Ascending aorta (tissue), 2 donors: Measurements from ENCODE around the gene TMEM164. TPM values are rescaled to one million over a fixed set of nuclear protein-coding genes. Genes with fewer than 3 reads are reported as not detected.

Experiments
- DNase-seq, 2 donors: peaks; one replicate each; pipeline ENCODE4 v3.0.0-alpha.2; 2019; ENCODE audit warnings: low spot score in 2 of 2
- H3K27ac ChIP-seq, 2 donors: fragments of 200-600 bp; sonication (generic); one replicate each; pipeline ENCODE4 v1.5.1; 2016 to 2017; ENCODE audit warnings: mild to moderate bottlenecking in 1 of 2
- H3K27me3 ChIP-seq: fragments of 200-600 bp; sonication (generic); one replicate; pipeline ENCODE4 v1.5.1; 2017
- H3K36me3 ChIP-seq, 2 donors: fragments of 200-600 bp; sonication (generic); one replicate each; pipeline ENCODE4 v1.5.1; 2016
- H3K4me1 ChIP-seq, 2 donors: fragments of 200-600 bp; sonication (generic); one replicate each; pipeline ENCODE4 v1.5.1; 2016 to 2017; ENCODE audit warnings: mild to moderate bottlenecking in 1 of 2
- H3K4me3 ChIP-seq, 2 donors: fragments of 200-600 bp; sonication (generic); one replicate each; pipeline ENCODE4 v1.5.1; 2016 to 2017; ENCODE audit warnings: mild to moderate bottlenecking in 1 of 2
- H3K9me3 ChIP-seq, 2 donors: fragments of 200-600 bp; sonication (generic); one replicate each; pipeline ENCODE4 v1.5.1; 2016
- intact Hi-C: fragments of 100-400 bp; cut with DNase I; formaldehyde crosslinking; loops from one replicate; pipeline ENCODE4 v1.15.1; 2023
- total RNA-seq: library from RNA; depleted of rRNA; stranded (reverse); fragments of >200 nt; gene quantifications from one replicate; pipeline ENCODE4 v1.1.0, GENCODE V29; 2016
- TF ChIP-seq, protein P1 (sequence below), 3 experiments: fragments of 200-600 bp in 2 of 3; fragments of 450-650 bp in 1 of 3; sonication (generic) in 2 of 3; IDR thresholded peaks; one replicate each; pipeline ENCODE4 v1.5.1; 2016 to 2019; ENCODE audit warnings: antibody characterized with exemption in 3 of 3, mild to moderate bottlenecking in 1 of 3, moderate library complexity in 1 of 3

TMEM164 gene
- total RNA-seq, 1 donor from 2014 or later, result 15.0 TPM

DNA sequence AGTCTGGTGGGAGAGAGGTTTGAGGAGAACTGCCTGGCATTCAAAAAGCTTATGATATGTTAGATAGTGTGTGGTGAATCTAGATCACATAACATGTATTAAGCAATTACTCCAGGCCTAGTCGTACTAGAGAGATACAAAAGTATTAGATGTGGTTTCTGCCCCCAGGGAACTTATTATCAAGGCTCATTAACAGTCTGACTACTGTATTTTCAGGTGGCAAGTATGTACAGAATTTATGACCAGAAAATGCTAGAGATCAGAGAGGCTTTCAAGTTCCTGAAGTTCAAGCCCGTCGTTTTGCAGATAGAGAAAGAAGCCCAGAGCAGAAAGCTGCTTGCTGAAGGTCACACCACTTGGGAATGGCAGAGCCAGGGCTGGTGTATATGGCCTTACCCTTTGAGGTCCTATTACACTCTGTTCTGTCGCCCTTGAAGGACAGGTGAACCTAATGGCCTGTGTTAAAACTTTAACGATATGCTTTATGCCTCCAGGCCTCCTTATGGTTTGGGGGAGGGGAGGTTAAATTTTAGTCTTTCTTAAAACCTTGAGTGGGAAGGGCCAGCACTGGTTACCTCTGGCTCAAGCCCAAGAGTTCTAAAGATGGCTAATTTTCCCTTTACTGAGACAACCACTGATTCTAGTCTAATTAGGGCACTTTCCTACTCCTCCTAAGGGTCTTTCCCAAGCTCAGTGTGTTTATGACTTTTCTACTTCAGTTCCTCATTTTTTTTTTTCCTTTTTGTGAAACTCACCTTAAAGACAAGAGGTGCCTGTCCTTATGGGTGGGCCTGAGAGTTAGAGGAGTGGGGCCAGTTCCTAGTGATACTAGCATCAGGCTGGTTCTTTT, 19.9 kb downstream of the TMEM164 start:
- intact Hi-C loops, result no loop called here
- TF ChIP-seq, protein P1, sequence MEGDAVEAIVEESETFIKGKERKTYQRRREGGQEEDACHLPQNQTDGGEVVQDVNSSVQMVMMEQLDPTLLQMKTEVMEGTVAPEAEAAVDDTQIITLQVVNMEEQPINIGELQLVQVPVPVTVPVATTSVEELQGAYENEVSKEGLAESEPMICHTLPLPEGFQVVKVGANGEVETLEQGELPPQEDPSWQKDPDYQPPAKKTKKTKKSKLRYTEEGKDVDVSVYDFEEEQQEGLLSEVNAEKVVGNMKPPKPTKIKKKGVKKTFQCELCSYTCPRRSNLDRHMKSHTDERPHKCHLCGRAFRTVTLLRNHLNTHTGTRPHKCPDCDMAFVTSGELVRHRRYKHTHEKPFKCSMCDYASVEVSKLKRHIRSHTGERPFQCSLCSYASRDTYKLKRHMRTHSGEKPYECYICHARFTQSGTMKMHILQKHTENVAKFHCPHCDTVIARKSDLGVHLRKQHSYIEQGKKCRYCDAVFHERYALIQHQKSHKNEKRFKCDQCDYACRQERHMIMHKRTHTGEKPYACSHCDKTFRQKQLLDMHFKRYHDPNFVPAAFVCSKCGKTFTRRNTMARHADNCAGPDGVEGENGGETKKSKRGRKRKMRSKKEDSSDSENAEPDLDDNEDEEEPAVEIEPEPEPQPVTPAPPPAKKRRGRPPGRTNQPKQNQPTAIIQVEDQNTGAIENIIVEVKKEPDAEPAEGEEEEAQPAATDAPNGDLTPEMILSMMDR (IDR thresholded peaks at IDR 0.05), result no peak
- Histone ChIP-seq H3K36me3 (no peaks in the 10 kb centered on the region), H3K27ac (no peak overlapping the region), H3K9me3 (no peaks in the 10 kb centered on the region), H3K4me3 (no peak overlapping the region), H3K4me1 (peaks cover 0 to 3% of the 10 kb centered on the region in 2 donors), H3K27me3 (no peaks in the 10 kb centered on the region)
- DNase-seq, result no peak

DNA sequence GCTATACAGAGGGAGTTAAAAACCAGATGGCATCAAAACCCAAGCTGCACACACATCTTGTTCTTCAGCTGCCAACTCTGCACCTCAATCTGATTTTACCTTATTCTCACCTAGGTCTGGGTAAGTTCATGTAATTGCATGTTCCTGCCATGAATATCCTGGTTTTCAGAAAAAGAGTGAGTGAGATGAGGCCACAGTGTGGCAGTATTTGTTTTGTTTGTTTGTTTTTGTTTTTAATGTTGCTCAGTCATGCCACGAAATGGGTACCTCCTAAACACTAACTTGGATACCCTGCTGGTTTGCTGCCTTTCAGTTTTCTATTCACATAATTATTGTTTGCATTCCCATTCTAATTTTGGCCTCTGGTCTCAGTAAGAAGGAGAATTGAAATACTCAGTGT, 22.5 kb downstream of the TMEM164 start:
- Histone ChIP-seq H3K27ac (peak overlapping the region; percentile 15 to 20), H3K9me3 (no peaks in the 10 kb centered on the region), H3K4me1 (peaks cover 0 to 3% of the 10 kb centered on the region in 2 donors), H3K27me3 (no peaks in the 10 kb centered on the region), H3K36me3 (no peaks in the 10 kb centered on the region), H3K4me3 (no peak overlapping the region)
- no peak for DNase-seq
- TF ChIP-seq, protein P1 (IDR thresholded peaks at IDR 0.05), result no peak
- intact Hi-C loops, result no loop called here

DNA sequence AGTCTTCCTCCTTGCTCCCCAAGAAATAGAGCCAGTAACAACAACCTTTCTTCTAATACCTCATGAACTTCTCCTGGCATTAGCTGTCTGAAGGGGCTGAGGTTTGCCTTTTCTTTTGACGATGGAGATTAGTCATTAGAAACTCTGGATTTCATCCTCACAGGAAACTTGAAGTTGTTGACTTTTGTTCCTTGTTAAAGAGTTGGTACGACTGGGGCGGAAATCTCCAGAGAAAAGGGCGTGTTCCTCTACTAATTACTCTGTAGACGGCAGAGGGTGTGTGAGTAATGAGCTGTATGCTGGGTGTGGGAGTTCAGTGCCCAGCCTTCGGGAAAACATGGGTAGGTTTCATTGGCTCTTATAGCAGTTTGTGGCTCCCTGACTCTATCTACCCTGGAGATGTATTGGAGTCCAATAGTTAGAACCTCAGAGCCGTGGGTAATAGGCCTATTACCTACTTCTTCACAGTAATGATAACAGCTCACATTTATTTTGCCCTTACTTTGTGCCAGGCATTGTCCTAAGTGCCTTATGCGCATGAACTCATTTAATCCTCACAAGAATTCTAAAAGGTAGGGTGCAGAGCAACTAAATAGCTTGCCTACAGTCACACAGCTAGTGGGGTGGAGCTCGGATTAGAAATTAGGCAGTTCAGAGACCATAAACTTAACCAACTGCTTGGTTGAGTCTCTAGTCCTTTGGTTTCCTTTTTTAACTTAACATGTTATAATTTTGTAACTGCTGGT, 23.4 kb downstream of the TMEM164 start:
- intact Hi-C loops, result no loop called here
- Histone ChIP-seq H3K4me1 (no peaks in the 10 kb centered on the region), H3K27me3 (no peaks in the 10 kb centered on the region), H3K36me3 (no peaks in the 10 kb centered on the region), H3K27ac (peak overlapping the region in 1 of 2 donors; percentile 15), H3K4me3 (no peak overlapping the region), H3K9me3 (no peaks in the 10 kb centered on the region)
- TF ChIP-seq, protein P1 (IDR thresholded peaks at IDR 0.05), result no peak
- no peak for DNase-seq

DNA sequence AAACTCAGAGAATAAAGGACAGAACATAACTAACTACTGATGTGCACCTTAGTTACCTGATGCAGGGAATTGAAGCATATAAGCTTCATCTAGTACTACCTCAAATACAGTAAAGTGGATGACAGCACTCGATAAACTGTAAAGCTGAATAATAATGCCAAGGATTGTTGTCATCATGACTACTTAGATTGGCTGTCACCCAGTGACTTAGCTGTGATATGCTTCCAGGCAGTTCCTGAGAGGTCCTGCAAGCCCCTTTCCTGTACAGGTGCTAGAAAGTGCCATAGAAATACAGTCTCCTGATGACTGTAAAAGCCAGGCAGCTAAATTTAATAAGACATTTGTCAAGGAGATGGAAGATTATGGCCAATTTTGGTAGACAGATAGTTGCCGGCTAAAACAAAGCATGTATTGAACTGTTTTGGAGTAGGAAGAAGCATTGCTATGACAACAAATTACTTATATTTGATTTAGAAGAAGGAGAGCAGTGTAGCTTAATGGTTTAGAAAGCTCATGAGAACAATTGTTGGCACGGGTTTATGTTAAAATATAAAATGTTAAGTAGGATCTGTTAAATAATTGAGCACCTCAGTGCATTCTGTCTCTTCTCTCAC, 29.7 kb downstream of the TMEM164 start:
- TF ChIP-seq, protein P1 (IDR thresholded peaks at IDR 0.05), result no peak
- intact Hi-C loops, result no loop called here
- no peaks in the 10 kb centered on the region for H3K27me3 ChIP-seq
- DNase-seq, result no peak
- no peaks in the 10 kb centered on the region for H3K4me1 ChIP-seq
- H3K27ac ChIP-seq, result no peak overlapping the region
- H3K9me3 ChIP-seq, result no peaks in the 10 kb centered on the region
- H3K4me3 ChIP-seq, result no peak overlapping the region
- H3K36me3 ChIP-seq, result no peaks in the 10 kb centered on the region

DNA sequence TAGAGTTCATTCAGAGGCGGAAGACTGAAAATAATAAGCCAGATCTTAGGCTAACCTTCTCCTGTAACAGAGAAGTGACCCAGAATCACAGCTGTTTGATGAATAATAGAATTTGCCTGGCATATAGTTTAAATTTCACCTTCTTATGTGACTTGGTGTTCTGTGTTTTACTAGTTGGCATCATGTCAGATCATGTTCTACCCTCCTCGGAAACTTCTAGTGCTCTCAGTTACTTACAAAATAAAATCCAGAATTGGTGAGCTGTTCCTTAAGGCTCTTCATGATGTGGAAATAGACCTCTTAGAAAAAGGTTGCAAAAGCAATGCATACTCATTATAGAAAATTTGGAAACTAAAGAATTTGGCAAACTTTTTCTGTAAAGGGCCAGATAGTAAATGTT, 31.1 kb downstream of the TMEM164 start:
- DNase-seq, result no peak
- Histone ChIP-seq H3K9me3 (no peaks in the 10 kb centered on the region), H3K27ac (no peak overlapping the region), H3K4me1 (no peaks in the 10 kb centered on the region), H3K27me3 (no peaks in the 10 kb centered on the region), H3K36me3 (no peaks in the 10 kb centered on the region), H3K4me3 (no peak overlapping the region)
- intact Hi-C loops, result no loop called here
- TF ChIP-seq, protein P1 (IDR thresholded peaks at IDR 0.05), result no peak
